OCI-LY1 (cell line): ENCODE measurements around the gene HYAL3.

Experiments used
- CTCF ChIP-seq: fragments of 200-600 bp; sonication (generic), shearing (Covaris generic); IDR thresholded peaks from 2 replicates; pipeline ENCODE4 v1.5.1; 2017; ENCODE audit warnings: mild to moderate bottlenecking, antibody characterized with exemption, low read length, moderate library complexity, mixed read lengths
- EZH2 ChIP-seq: fragments of 200-600 bp; sonication (generic), shearing (Covaris generic); IDR thresholded peaks from 2 replicates; pipeline ENCODE4 v1.8.0; 2017; ENCODE audit warnings: borderline replicate concordance, mixed run types, mild to moderate bottlenecking, antibody characterized with exemption, low read length, moderate library complexity, mixed read lengths

GRCh38 chr3:50288387-50289007, 10.7 kb downstream of the HYAL3 start:
- TF ChIP-seq CTCF (no peak), EZH2 (no peak)
